Bone marrow (tissue), 2 donors: Measurements from ENCODE around the gene NR2E1.

ENCODE experiments used
- DNase-seq, 2 donors: peaks; one replicate each; lab custom pipeline; 2025; lab: John Stamatoyannopoulos, UW

Gene NR2E1

DNA sequence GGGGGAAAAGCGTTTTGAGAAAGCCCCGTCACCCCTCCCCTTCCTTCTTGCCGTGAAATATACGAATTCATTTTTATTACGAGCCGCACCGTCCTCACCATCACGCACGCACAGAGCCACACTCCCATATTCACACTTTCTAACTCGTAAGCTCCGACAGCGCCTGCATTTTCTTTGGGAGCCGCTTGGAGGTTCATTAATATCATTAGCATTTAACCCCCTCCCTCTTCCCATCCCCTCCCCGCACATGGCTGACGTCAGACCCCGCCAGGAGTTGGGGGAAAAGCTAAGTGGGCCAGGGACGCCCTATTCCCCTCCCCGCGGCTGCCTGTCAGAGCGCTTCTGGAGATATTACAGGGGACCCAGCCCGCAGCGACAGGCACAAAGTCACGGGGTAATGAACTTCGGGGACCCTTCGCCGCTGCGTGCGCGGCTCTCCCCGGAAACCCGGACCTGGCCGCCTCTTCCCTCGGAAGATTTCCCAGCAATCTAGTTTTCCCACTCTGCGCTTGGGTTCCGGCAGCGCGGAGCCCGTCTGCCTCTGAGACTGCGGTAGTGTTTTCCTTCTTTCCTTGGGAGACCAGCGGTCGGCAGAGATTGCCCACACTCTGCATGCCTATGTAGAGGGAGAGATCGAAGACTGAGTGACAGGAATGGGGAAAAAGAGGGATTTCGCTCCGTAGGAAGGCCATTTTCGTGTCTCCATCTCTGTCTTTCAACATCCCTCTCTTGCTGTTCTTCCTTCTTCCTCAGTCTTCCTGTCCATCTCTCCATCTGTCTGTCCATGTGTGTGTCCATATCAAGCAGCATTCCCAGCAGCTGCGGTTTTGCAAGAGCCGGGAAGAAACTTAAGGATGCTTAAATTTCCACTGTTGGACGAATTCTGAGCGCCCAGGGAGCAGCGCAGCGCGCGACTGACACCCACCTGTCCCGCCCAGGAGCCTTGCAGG is at the start of gene NR2E1:
Gene NR2E1, plus strand, starts transcription at position 309 of the 950 bp plus-strand sequence. CDS start 744 bp downstream, outside the sequence.
- DNase-seq: no peak

DNA sequence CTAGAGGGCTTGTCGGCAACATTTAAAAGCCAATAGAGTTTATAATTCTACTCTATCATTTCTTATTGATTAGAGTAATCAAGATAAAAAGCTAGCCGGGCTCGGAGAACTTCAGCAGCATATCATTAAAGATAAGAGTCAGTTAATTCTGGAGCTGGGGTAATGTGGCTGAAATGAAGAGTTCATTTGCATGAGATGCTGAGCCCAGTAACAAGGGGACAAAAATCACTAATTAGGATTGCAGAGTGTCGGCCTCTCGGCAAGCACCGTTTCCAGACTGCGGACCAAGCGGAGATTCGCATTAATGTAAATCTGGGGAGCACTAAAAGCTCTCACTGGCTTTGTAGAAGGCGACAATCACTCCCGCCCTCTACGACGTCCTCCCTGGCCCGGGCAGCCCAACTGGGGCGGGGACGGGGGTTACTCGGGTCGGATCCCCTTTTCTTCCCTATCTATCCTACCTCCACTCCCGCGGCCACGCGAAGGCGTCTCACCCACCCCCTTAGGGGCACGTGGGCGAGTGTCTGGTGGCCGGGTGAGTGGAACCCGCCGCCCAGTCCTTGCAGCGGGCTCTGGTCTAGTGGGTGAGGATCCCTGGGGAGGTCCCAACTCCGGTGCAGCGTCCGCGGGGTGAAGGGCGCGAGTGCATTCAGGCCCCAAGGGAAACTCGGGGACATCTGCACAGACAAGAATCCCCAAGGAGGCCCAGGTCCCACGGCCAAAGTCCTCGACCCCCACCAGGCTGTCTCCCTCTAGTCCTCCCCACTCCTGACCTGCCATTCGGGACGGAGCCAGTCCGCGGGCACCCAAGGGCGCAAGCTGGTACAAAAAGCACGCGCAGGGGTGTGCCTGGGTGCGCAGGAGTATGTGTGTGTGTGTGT is 49.0 kb upstream of the NR2E1 start:
- DNase-seq: no peak

DNA sequence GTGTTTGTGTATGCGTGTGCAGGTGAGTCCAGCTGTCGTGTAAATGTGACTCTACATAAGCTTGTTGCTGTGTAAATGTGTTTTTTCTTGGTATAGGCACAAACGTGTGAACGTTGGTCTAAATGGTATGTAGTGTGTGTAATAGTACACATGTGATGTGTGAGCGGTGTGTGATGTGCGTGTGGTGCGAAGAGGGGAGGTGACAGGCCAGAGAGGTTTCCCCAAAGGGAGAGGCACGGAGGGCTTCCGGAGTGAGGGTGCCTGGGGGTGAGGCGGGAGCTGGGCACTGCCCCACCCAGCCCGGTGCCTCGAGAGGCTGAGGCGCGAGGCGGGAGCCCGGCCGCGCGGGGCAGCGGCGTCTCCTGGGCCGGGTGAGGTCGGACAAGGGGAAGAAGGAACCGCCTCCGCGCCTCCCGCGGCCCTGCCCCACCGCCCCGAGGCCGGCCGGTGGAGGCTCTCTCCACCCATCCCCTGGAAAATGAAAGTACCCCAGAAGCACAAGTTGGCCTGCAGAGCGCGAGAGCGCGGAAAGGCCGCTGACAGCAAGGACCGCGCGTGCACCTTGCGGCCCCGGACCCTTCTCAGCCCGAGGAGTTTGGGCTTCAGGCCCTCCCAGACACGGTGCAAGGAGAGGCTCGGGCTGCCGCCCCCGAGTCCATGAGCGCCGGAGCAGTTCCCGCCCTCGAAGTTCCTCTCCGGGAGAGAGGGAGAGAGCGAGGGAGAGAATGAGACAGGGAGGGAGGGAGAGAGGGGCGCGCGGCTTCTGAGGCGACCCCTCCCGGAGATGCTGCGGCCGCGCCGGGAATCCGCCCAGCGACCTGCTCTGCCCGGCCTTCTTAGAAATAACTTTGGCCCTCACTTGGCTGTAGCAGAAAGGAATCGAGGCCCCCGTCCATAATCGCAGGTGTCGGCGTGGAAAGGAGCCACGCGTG is 48.1 kb upstream of the NR2E1 start:
- DNase-seq: peak in 1 of 2 donors; percentile 24

GRCh38 chr6:108118359-108118724 is 47.5 kb upstream of the NR2E1 start:
- DNase-seq: no peak

DNA sequence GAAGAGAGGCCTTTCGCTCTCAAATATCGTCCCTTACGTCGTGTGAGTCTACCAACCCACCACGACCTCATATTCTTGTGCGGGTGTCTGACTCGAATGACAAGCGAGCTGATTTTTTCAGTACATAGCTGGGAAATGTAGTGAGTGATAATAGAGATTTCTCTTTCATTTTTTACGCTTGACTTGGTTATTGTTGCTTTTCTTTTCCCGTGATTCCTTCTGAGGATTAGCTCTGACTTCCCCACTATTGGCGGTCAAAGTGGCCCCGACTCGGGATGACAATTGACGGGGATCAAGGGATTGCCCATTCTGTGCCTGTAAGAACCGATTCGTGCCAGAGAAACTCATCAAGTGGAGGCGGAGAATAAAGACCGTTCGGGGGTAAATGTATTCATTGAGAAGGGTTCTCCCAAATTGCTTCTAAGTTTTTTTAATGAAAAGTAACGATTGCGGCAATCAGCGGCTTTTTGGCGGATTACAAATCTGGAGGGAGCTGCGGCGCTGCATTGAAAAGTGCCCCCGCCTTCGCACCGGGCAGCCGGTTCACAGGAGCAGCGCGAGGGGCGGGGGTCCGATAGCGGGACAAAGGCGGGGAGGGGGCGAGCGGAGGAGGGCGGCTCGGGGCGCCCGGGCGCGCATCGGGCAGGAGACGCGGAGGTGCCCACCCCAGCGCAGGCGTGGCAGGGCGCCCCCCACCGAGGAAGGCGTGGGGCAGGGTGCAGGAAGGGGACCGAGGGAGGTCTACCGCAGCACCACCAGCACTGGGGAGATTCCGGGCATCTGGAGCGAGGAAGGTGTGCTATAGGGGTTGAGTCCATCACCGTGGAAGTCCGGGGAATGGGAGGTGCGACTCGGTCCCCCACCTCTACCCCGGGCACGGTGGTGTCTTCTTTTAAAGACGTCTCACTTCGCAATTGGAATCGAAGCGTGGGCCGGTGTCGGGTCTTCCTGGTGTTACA is 46.7 kb upstream of the NR2E1 start:
- no peak for DNase-seq

DNA sequence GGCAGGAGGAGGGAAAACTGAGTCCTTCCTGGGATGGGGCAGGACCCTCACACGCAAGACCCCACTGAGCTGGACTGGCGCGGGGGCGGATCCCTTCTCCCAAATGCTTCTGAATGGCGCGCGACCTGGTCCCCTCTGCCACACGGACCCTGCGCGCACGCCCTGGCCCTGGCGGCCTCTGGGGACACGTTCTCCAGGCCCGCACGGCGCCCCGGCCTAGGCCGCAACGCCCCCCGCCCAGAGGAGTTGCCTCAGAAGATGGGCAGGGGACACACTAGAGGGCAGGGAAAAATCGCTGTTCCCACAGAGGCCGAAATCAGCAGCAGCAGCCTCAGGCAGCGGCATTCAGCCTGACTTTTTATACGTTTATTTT is 46.1 kb upstream of the NR2E1 start:
- no peak for DNase-seq

GRCh38 chr6:108120311-108120710 is 45.5 kb upstream of the NR2E1 start:
- no peak for DNase-seq

GRCh38 chr6:108121612-108122011 is 44.2 kb upstream of the NR2E1 start:
- DNase-seq: no peak

DNA sequence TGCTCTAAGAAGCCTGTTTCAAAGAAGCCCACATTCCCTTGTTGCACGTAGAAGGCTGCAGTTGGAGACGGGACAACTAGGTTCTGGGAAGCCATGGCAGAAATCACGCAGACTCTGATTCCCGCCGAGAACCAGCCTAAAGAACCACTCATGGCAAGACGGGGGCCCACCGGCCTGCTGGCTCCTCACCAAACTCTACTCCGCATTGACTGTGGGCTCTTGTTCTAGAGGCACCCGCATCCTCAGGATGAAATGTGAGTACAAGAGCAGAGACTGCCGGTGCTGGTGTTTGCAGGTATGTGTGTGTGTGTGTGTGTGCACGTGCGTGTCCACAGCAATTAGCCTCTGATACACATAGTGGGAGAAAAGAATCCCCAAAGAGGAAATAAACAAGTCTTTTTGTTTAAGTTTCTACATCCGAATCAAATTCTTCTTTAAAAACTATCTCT is 42.3 kb upstream of the NR2E1 start:
- DNase-seq: no peak

DNA sequence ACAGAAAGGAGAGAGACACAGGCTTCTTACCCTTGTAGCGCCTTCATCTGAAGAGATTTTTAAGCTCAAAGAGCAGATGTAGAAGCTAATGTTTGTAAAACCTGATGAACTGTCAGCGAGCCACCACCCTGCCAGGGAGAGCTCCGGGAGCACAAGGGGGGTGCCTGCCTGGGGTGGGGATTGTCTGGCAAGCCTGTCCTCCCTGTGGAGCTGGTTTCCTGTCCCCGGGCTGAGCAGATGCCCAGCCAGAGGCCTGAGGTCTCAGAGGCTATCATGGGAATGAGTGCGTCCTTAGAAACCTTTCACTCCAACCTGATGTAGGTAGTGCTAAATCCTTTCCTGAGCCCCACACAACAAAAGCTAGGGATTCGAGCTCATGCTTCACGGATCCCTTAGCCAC is 41.9 kb upstream of the NR2E1 start:
- DNase-seq: no peak

- DNase-seq: no peak
Observed at GRCh38 chr6:108127056-108127455, 38.8 kb upstream of the NR2E1 start.

GRCh38 chr6:108127826-108128225 is 38.0 kb upstream of the NR2E1 start:
- DNase-seq: no peak

- no peak for DNase-seq
Observed at GRCh38 chr6:108130262-108130661, 35.6 kb upstream of the NR2E1 start.

- no peak for DNase-seq
Observed at GRCh38 chr6:108132863-108133262, 33.0 kb upstream of the NR2E1 start.

GRCh38 chr6:108133594-108134179 is 32.1 kb upstream of the NR2E1 start:
- no peak for DNase-seq

DNA sequence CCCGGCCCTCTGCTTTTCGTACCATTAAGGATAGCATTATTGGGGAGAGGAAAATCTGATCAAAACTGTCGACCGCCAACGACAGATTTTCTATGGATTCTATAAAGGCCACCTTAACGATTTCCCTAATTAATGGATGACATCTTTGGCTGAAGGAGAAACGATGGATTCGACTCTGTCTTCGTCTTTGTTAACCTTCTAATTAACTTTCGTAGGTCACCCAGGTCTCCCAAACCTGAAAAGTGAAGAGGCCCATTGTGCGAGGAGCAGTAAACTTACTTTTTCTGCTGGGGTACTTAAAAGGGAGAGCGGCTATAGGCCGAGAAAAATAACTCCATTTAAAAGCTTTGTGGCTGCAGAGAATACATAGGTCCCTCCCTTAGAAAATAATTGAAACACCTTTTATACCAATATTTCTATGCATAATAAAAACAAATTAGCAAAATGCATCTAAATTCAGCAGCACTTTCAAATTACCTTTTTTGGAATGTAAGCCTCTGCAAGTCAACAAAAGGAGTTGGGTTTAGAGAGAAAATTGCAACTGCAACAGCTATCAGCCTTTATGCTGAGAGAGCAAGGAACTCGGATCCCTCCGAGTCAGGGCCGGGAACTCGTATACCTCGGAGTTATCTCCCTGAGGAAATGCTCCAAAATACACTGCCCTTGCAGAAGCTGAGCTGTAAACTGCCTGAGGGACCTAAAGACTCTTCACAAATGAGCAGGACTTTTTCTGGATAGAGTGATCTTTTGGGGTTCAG is 31.4 kb upstream of the NR2E1 start:
- DNase-seq: no peak

DNA sequence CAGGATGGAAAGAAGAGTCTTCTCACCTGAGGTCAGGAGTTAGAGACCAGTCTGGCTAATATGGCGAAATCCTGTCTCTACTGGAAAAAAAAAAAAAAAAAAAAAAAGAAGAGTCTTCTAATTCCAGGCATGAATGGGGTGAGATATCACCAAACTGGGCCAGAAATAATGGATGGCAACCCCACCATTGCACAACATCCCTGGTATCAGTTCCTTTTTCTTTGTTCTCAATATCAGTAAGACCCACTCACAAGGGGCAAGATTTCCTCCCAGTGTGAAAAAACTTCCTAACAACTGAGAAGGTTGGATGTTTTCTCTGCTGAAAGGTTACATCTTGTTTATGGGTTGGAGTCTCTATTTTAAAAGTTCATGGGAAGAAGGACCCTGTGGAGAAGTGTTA is 23.6 kb upstream of the NR2E1 start:
- DNase-seq: no peak

DNA sequence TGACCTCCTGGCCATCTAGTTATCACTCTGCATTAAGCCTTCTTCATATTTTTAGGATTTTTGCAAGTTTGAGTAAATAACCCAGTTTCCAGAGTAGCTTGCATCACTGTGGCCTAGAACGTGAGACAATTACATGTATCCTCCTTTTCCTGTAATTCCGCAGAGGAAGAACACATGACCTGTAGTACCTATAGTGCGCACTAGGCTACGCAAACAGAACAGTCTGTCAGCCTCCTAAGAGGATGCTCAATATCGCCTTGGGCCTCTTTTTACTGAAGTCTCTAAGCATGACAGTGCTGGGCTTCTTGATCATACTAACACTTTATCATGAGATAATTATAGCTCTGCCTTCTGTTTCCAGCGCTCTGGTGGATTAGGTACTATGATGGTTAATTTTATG is 20.2 kb upstream of the NR2E1 start:
- DNase-seq: no peak

DNA sequence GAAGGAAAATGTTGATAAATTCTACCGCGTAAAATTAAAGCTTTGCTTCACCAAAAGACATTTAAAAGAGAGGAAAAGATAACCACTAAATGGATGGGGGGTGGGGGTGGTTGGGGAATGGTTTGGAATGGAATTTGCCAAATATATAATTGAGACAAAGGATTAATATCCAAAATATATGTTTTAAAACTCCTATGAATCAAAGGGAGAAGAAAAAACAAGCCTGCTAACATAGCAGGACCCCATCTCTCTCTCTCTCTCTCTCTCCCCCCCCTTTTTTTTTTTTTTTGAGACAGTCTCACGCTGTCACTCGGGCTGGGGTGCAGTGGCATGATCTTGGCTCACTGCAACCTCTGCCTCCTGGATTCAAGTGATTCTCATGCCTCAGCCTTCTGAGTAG is 13.4 kb upstream of the NR2E1 start:
- no peak for DNase-seq
